Fibroblast of lung (primary cell): ENCODE results near the gene DLGAP1. TPM values are rescaled to one million over a fixed set of nuclear protein-coding genes. Genes with fewer than 3 reads are reported as not detected.
"Not testable (repeated sequence)": the region's sequence is repeated elsewhere in the genome, so short reads cannot be mapped to it uniquely, and the experiment has no call there.

ENCODE experiments used
- DNase-seq, 2 donors: peaks; one replicate each; pipeline versions ENCODE4 v3.0.0 to v3.0.0-alpha.2; 2010; ENCODE audit warnings: low read depth in 2 of 2
- H2AFZ ChIP-seq: 2 replicates; pipeline ENCODE4 v1.5.1; 2012; ENCODE audit warnings: low read length, control low read depth, inconsistent platforms
- H3K27ac ChIP-seq: 2 replicates; pipeline ENCODE4 v1.5.1; 2011; ENCODE audit warnings: low read length, control low read depth; ENCODE audit not compliant: insufficient read depth
- H3K27me3 ChIP-seq: 2 replicates; pipeline ENCODE4 v1.5.1; 2011; ENCODE audit warnings: mild to moderate bottlenecking, low read length; ENCODE audit not compliant: control insufficient read depth, insufficient read depth
- H3K36me3 ChIP-seq: 2 replicates; pipeline ENCODE4 v1.5.1; 2011; ENCODE audit warnings: low read length; ENCODE audit not compliant: control insufficient read depth, insufficient read depth
- H3K4me1 ChIP-seq: 2 replicates; pipeline ENCODE4 v1.5.1; 2011; ENCODE audit warnings: low read length; ENCODE audit not compliant: control insufficient read depth, insufficient read depth; ENCODE audit errors: extremely low read depth
- H3K4me2 ChIP-seq: 2 replicates; pipeline ENCODE4 v1.5.1; 2011; ENCODE audit warnings: low read length, control low read depth; ENCODE audit not compliant: insufficient read depth; ENCODE audit errors: extremely low read depth
- H3K4me3 ChIP-seq, 4 experiments: fragments of 200-600 bp in 1 of 4; sonication (generic) in 1 of 4; replicated peaks in 1 of 4; 2 replicates each; pipeline ENCODE4 v1.5.1; 2011 to 2016; ENCODE audit warnings: low read length in 4 of 4, low read depth in 3 of 4, mild to moderate bottlenecking in 3 of 4, control low read depth in 2 of 4, inconsistent platforms in 1 of 4, mixed read lengths in 1 of 4; ENCODE audit not compliant: insufficient read depth in 1 of 4; ENCODE audit errors: control extremely low read depth in 1 of 4
- H3K79me2 ChIP-seq: 2 replicates; pipeline ENCODE4 v1.5.1; 2012; ENCODE audit warnings: mild to moderate bottlenecking, low read length, inconsistent platforms; ENCODE audit not compliant: control insufficient read depth, insufficient read depth
- H3K9ac ChIP-seq: 2 replicates; pipeline ENCODE4 v1.5.1; 2011; ENCODE audit warnings: mild to moderate bottlenecking, low read length, control low read depth; ENCODE audit not compliant: insufficient read depth
- H3K9me3 ChIP-seq: 2 replicates; pipeline ENCODE4 v1.5.1; 2012; ENCODE audit warnings: low read depth, low read length; ENCODE audit not compliant: control insufficient read depth, insufficient read depth
- H4K20me1 ChIP-seq: 2 replicates; pipeline ENCODE4 v1.5.1; 2011; ENCODE audit warnings: low read length; ENCODE audit not compliant: control insufficient read depth, insufficient read depth; ENCODE audit errors: extremely low read depth
- CTCF ChIP-seq, 2 donors: IDR thresholded peaks in 1 of 2; conservative IDR thresholded peaks in 1 of 2; 1 replicate in 1 of 2; 2 replicates in 1 of 2; pipeline ENCODE4 v1.5.1; 2011 to 2012; ENCODE audit warnings: low read length in 2 of 2, control low read depth in 1 of 2, inconsistent platforms in 1 of 2, low read depth in 1 of 2, mild to moderate bottlenecking in 1 of 2
- EZH2 ChIP-seq: IDR thresholded peaks from 2 replicates; pipeline ENCODE4 v1.5.1; 2012; ENCODE audit warnings: low read length, control low read depth, mild to moderate bottlenecking; ENCODE audit errors: missing control alignments
- polyA plus RNA-seq, 2 donors: library from polyadenylated mRNA; depleted of rRNA in 1 of 2; stranded (reverse) in 1 of 2; unstranded in 1 of 2; fragments of >200 nt; gene quantifications; 2 replicates each; pipeline ENCODE4 v1.2.1, GENCODE V29; 2011 to 2012; ENCODE audit warnings: missing spikeins in 1 of 2
- total RNA-seq: library from RNA; depleted of rRNA; stranded (reverse); fragments of >200 nt; gene quantifications from 2 replicates; pipeline ENCODE4 v1.2.1, GENCODE V29; 2014

Gene DLGAP1
- total and polyA plus RNA-seq, 2 donors (not counting 1 experiment from before 2014, with no cell fraction given) = 0.16 to 0.17 TPM

DNA sequence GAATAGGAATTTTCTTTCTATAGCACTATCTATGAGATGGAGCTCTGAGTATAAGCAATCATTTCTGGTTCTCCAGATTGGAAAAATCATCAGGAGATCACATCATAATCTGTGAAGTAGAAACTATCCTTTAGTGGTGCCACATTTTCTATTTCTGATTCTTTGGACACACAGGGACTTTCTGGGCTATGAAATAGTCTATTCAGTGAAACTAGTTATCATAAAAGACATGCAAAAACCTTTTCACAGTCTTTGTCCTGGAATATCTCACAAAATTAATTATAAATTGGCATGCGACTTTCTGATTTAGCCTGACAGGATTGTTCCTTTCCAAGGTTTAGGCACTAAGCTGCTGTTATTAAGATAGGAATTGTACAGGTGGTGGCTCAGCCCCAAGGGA, 428.6 kb downstream of the DLGAP1 start:
- DNase-seq = no peak
- H3K4me3 ChIP-seq = no peak overlapping the region
- H3K79me2 ChIP-seq = no peaks in the 10 kb centered on the region
- TF ChIP-seq CTCF (conservative IDR thresholded peaks at IDR 0.05 in 1 of 2, IDR thresholded peaks at IDR 0.05 in 1 of 2; ENCODE audit: low read depth in 1 of 2, low read length in 2 of 2) (no peak), EZH2 (no peak)
- no peaks in the 10 kb centered on the region for H3K27me3 ChIP-seq
- H2AFZ ChIP-seq = no peak overlapping the region
- no peak overlapping the region for H3K4me2 ChIP-seq
- no peaks in the 10 kb centered on the region for H3K9me3 ChIP-seq
- H3K9ac ChIP-seq = no peak overlapping the region
- no peaks in the 10 kb centered on the region for H4K20me1 ChIP-seq
- H3K4me1 ChIP-seq = no peaks in the 10 kb centered on the region
- H3K27ac ChIP-seq = no peak overlapping the region
- no peaks in the 10 kb centered on the region for H3K36me3 ChIP-seq

- H3K4me3 ChIP-seq = no peak overlapping the region
- no peaks in the 10 kb centered on the region for H4K20me1 ChIP-seq
- no peak overlapping the region for H2AFZ ChIP-seq
- H3K79me2 ChIP-seq = no peaks in the 10 kb centered on the region
- H3K27ac ChIP-seq = no peak overlapping the region
- DNase-seq = no peak
- H3K9me3 ChIP-seq = no peaks in the 10 kb centered on the region
- H3K4me2 ChIP-seq = no peak overlapping the region
- no peaks in the 10 kb centered on the region for H3K4me1 ChIP-seq
- H3K36me3 ChIP-seq = no peaks in the 10 kb centered on the region
- H3K9ac ChIP-seq = no peak overlapping the region
- H3K27me3 ChIP-seq = peaks cover 3% of the 10 kb centered on the region
- TF ChIP-seq CTCF (conservative IDR thresholded peaks at IDR 0.05 in 1 of 2, IDR thresholded peaks at IDR 0.05 in 1 of 2; ENCODE audit: low read depth in 1 of 2, low read length in 2 of 2) (no peak), EZH2 (no peak)
Measured at GRCh38 chr18:4024702-4025101, 430.4 kb downstream of the DLGAP1 start.

DNA sequence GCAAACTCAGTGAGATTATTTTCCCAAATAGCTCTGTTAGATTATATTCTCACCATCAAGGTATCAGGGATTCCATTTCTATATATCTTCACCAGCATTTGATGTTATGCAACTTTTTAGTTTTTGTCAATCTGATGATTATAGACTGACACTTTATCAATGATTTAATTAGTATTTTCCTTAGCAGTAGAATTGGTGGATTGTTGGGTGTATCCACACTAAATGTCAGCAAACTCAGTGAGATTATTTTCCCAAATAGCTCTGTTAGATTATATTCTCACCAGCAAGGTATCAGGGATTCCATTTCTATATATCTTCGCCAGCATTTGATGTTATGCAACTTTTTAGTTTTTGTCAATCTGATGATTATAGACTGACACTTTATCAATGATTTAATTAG, 432.4 kb downstream of the DLGAP1 start:
- not testable (repeated sequence) for H3K9ac ChIP-seq, H3K4me3 ChIP-seq, H3K27me3 ChIP-seq, H2AFZ ChIP-seq, H3K4me2 ChIP-seq, H4K20me1 ChIP-seq, H3K79me2 ChIP-seq, H3K27ac ChIP-seq, H3K9me3 ChIP-seq, H3K36me3 ChIP-seq, DNase-seq, H3K4me1 ChIP-seq

DNA sequence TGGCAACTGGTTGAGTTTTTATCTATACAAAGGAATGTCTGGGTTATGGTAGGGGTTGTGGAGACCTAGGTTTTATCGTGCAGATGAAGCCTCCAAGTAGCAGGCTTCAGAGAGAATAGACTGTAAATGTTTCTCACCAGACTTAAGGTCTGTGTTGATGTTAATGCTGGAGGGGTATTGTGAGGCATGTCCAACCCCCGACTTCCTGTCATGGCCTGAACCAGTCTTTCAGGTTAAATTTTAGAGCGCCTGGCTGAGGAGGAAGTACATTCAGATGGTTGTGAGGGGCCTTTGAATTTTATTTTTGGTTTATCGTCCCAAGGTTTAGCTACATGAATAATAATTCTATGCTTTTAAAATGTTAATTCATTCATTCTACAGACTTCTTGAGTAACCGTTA, 435.1 kb downstream of the DLGAP1 start:
- Histone ChIP-seq H3K9ac (no peak overlapping the region), H3K4me2 (no peak overlapping the region), H3K4me3 (no peak overlapping the region), H2AFZ (no peak overlapping the region), H3K9me3 (no peaks in the 10 kb centered on the region), H3K79me2 (no peaks in the 10 kb centered on the region), H3K27me3 (peaks cover 3% of the 10 kb centered on the region), H3K36me3 (no peaks in the 10 kb centered on the region), H3K27ac (no peak overlapping the region), H3K4me1 (no peaks in the 10 kb centered on the region), H4K20me1 (no peaks in the 10 kb centered on the region)
- no peak for DNase-seq
- TF ChIP-seq CTCF (conservative IDR thresholded peaks at IDR 0.05 in 1 of 2, IDR thresholded peaks at IDR 0.05 in 1 of 2; ENCODE audit: low read depth in 1 of 2, low read length in 2 of 2) (no peak), EZH2 (no peak)
